Stimulated activated CD8-positive, alpha-beta memory T cell treated with anti-CD3 and anti-CD28 coated beads, Interleukin-7, amount 100 ng/mL, for 1 hour (primary cell): ENCODE results near the gene HMX2.

Experiments
- DNase-seq, 2 donors: peaks; one replicate each; pipeline ENCODE4 v3.0.0-alpha.2; 2020; ENCODE audit warnings: low read depth in 2 of 2

HMX2 gene, protein sequence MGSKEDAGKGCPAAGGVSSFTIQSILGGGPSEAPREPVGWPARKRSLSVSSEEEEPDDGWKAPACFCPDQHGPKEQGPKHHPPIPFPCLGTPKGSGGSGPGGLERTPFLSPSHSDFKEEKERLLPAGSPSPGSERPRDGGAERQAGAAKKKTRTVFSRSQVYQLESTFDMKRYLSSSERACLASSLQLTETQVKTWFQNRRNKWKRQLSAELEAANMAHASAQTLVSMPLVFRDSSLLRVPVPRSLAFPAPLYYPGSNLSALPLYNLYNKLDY

GRCh38 chr10:123147635-123148413 lies at the start of gene HMX2:
TSS of gene HMX2 (plus strand) at chr10:123148136. CDS start at chr10:123148379, 243 bp downstream.
- DNase-seq: no peak

GRCh38 chr10:123100030-123100762 lies 47.7 kb upstream of the HMX2 start:
- DNase-seq: no peak

DNA sequence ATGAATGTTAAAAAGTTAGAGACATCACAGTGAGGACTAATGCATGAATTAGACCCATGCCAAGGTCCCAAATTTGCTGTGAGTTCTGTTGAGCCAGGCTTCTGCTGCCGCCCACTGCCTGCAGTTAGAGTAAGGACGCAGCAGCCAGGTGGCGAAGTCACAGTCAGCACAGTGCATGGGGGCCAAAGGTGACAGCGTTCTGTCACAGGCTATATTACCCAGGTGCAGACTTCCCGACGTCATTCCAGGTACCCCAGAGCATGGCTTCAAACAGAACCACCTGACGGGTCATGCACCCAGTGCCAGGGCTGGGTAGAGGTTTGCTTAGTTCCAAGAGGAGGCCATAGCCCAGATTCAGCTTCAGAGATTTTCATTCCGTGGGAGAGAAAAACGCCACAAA lies 46.1 kb upstream of the HMX2 start:
- DNase-seq: no peak

DNA sequence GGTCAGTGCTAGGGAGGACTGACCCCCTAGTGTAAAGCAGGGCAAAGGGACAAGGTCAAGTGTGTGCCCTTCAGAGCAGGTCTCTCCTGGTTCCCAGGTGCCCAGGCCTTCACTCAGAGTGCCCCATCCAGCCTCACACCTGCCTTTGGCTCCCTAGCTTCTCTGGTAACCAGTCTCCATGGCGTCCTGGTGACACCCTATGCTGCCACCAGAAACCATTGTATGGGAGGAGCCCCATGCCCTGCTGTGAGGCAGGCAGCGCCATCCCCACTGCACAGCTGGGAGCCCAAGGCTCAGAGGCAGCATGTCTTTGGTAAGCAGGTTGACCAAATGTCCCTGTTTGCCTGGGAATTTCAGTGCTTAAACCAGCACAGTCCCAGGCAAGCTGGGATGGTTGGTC lies 45.3 kb upstream of the HMX2 start:
- DNase-seq: no peak

GRCh38 chr10:123103944-123104343 lies 44.0 kb upstream of the HMX2 start:
- DNase-seq: no peak

DNA sequence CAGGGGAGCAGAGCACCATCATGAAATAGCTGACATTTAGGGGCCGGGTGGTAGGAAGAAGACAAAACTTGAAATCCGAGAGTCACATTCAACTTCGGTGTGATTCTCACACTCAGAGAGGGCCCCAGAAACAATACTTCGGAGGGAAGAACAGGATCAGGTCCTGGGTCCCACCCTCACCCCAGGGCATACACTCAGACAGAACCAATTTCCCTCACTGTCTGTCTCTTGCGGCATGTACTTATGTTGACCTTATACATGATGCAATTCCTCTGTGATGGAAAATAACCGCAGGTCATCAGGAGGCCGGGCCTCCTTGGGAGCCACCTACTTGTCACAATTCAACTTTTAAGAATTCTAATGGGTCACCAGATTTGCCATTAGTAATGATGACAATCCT lies 38.5 kb upstream of the HMX2 start:
- DNase-seq: no peak

DNA sequence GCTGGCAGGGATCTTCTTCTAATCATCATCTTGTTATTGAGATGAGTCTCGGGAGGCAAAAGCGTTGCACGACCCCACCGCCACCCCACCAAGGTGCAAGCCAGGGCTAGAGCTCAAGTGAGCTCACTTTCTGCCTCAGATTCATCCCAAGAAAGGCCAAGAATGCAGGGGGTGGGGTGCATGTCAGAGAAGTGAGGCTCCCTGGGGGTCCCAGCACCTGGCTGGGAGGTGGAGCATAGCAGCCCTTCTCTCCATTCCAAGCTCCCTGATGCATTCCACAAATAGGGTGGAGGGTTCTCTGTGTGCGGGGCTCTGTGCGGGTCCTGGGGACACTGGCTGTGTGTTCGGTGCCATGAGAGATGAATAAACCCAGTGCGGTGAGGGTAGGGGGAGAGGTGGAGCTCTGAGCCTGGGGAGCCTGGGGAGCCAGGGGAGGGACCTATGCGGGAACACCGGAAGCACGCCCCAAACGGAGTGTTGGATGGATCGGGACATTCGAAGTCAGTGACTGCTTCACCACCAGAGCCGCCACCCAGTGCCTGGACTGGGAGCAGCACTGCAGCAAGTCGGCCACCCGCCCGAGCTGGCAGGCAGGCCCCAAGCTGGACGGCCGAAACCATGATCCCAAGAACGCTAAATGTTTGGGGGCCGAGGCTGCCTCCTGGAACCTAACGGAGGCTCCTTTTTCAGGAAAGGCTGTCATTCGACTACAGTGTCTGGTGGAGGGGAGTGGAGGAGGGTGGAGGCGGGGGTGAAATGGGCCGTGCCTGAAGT lies 30.1 kb upstream of the HMX2 start:
- DNase-seq: no peak

- DNase-seq: no peak
These were observed 28.9 kb upstream of the HMX2 start for GRCh38 chr10:123119081-123119480.

GRCh38 chr10:123126246-123126645 lies 21.7 kb upstream of the HMX2 start:
- no peak for DNase-seq

DNA sequence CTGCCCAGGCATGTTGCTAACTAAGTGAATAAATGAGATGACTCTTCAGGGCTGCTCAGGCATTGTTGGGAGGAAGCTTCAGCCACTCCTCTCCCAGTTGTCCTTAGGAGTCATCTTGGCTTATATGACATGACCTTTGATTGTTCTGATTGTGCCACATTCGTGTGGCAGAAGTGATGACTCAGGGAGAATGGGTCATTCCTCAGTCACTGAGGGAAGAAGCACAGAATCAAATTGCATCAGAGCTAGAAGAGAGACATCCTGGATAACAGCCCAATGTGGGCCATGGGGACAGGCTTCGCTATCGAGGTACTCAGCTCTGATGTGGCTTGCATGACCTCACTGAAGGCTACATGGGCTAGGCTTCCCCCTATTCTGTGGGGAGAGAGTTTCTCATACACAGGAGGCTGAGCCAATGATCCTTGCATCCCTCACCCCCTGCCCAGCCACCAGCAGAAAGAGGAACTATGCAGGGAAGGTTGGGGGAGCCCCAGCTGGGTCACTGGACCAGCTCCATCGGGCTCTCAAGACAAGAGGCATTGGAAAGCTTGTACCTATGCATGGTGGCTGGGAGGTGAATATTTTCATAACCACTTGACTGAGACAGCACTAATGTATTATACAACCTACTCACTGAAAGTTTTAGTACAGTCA lies 18.2 kb upstream of the HMX2 start:
- no peak for DNase-seq

- peak; percentile 69 to 81 for DNase-seq
These were observed 15.1 kb upstream of the HMX2 start for GRCh38 chr10:123132576-123133477.

DNA sequence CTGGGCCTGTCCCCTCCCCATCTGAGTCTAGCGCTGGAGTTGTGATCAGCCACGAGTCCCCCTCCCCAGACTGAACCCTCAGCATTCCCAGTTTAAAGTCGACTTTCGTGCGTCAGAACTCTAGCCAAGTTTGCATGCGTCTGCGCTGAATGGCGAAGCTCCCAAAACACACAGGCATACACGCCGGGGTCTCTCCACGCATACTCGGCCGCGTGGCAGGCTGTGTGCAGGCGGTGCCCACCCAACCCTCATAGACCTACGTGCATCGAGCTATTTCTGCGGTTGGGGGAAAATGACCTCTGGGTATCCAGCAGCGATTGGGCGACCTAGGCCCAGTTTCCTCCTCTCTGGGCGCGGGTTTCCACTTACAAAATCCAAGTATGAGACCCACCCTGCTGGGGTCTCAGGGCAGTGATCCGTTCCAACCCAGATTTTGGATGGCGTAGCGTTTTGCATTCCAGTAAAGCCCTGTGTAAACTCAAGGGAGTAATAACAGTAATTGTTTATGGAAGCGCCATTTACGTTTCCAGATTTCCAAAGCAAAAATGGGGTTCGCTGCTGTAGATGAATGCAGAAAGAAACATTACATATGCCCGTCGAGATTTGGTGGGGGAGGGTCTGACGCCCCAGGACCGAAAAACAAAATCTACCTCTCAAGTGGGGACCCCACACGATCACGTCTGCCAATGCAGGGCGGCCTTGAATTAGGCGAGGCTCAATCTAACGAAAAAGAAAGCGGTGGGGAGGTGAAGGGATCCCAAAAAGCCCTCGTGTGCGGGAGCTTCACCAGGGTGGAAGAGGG lies 14.2 kb upstream of the HMX2 start:
- DNase-seq: no peak

GRCh38 chr10:123134343-123134914 lies 13.5 kb upstream of the HMX2 start:
- no peak for DNase-seq

GRCh38 chr10:123134915-123135414 lies 13.0 kb upstream of the HMX2 start:
- DNase-seq: no peak

- no peak for DNase-seq
These were observed 12.4 kb upstream of the HMX2 start, which contains the start of gene HMX3 for GRCh38 chr10:123135415-123136141. TSS of gene HMX3 (plus strand) at chr10:123135970. CDS start at chr10:123136051, 81 bp downstream.

- DNase-seq: no peak
These were observed 11.6 kb upstream of the HMX2 start for GRCh38 chr10:123136221-123136805.

GRCh38 chr10:123136806-123137642 lies 10.9 kb upstream of the HMX2 start:
- no peak for DNase-seq
